Measurements from ENCODE around the gene AOPEP.

- TF ChIP-seq PBX3 (CRISPR knock-in tag; IDR thresholded peaks at IDR 0.05; ENCODE audit: borderline replicate concordance): no peak
- TF ChIP-seq POLR2AphosphoS5 (IDR thresholded peaks at IDR 0.05; ENCODE audit: low read depth, low read length): no peak
- TF ChIP-seq MED1 (CRISPR knock-in tag; IDR thresholded peaks at IDR 0.05): no peak
- no peak for TF ChIP-seq POLR2A (IDR thresholded peaks at IDR 0.05; ENCODE audit: insufficient read depth in 1 of 2, low read depth in 2 of 2, low read length in 2 of 2)
- TF ChIP-seq BCL6 (CRISPR knock-in tag; IDR thresholded peaks at IDR 0.05): no peak
Measured at GRCh38 chr9:94819161-94819687, 92.7 kb downstream of the AOPEP start.
